ENCODE data around the gene OR4K5. TPM values are rescaled to one million over a fixed set of nuclear protein-coding genes. Genes with fewer than 3 reads are reported as not detected.

The OR4K5 gene
- total and polyA plus RNA-seq, 10 of the 15 experiments (the other 5 are each of a cell fraction or from before 2014, with no cell fraction given), result not detected

DNA sequence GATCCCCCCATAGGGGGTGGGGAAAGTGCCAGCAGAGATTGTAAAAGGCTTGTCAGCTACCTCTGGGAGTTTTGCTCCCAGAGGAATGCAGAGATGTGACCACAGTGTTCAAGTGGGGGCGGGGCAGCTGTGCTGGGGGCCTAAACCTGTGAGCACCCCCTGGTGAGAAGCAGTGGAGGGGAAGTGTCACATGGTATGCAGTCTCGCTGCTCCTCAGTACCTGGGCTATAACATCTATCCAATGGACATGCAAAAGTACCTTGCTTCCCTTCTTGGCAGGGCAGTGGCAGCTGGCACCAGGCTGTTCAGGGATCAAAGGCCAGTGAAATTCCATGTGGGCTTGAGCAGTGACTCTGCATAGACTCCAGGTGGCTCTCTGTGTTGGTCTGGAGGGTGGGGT, 25.1 kb upstream of the OR4K5 start:
- POLR2A ChIA-PET, result no interaction called here
- WGBS (ENCODE audit: insufficient coverage, insufficient replicate concordance, low lambda C conversion rate, missing lambda C conversion rate), result 14% methylated on average over 2 of the region's 2 CpGs
- H3K4me1 ChIP-seq (ENCODE audit: control insufficient read depth, insufficient read depth, low read length), result no peaks in the 10 kb centered on the region
- ATAC-seq (no peak), FAIRE-seq (no peak), DNase-seq (ENCODE audit: low read depth, low spot score) (no peak)
- H3K4me3 ChIP-seq, result no peak overlapping the region
- H3K36me3 ChIP-seq (ENCODE audit: control insufficient read depth in 2 of 2, insufficient read depth in 2 of 2, low read length in 1 of 2), result no peaks in the 10 kb centered on the region
- H3K27me3 ChIP-seq (replicated peaks in 1 of 2; ENCODE audit: control insufficient read depth in 2 of 2, insufficient read depth in 2 of 2, low read length in 1 of 2), result no peaks in the 10 kb centered on the region
- intact Hi-C loops (cut with micrococcal nuclease; ENCODE audit: unreplicated experiment), result no loop called here
- no peak overlapping the region for H2AFZ ChIP-seq (ENCODE audit: control insufficient read depth, low read depth, low read length)
- H3K9me3 ChIP-seq (replicated peaks; ENCODE audit: control insufficient read depth, insufficient read depth, low read length), result no peaks in the 10 kb centered on the region; the same call in 2 of the 3 replicates
- no peak overlapping the region for H3K27ac ChIP-seq (ENCODE audit: control insufficient read depth, insufficient read depth)
- in situ Hi-C loops (cut with MboI), result no loop called here
- CTCF ChIA-PET, result no interaction called here
- H3K79me2 ChIP-seq (ENCODE audit: control insufficient read depth, insufficient read depth, low read length), result no peaks in the 10 kb centered on the region
- BruUV-seq (replicated peaks), result no TSS peak
- H3K4me2 ChIP-seq (ENCODE audit: control insufficient read depth, insufficient read depth), result no peak overlapping the region
- RAD21 ChIA-PET (ENCODE audit: unreplicated experiment), result no interaction called here
- SMC1A ChIA-PET (ENCODE audit: uncharacterized antibody, unreplicated experiment), result no interaction called here
- H3K9ac ChIP-seq (ENCODE audit: control insufficient read depth, insufficient read depth, low read length), result no peak overlapping the region
- no peaks in the 10 kb centered on the region for H4K20me1 ChIP-seq (ENCODE audit: control insufficient read depth, insufficient read depth)
- TF ChIP-seq PAX5 (IDR thresholded peaks at IDR 0.05; ENCODE audit: borderline replicate concordance, low read depth, low read length) (no peak), MYB (IDR thresholded peaks at IDR 0.05; ENCODE audit: borderline replicate concordance, low read depth, low read length) (no peak), CHD1 (IDR thresholded peaks at IDR 0.05; ENCODE audit: low read depth, low read length) (no peak), EZH2 (IDR thresholded peaks at IDR 0.05; ENCODE audit: borderline replicate concordance, control insufficient read depth, low read depth, low read length) (no peak), SMC3 (IDR thresholded peaks at IDR 0.05; ENCODE audit: borderline replicate concordance, low read length) (no peak), PRDM15 (CRISPR knock-in tag; IDR thresholded peaks at IDR 0.05) (no peak), SUZ12 (IDR thresholded peaks at IDR 0.05; ENCODE audit: unreplicated experiment) (no peak), NFXL1 (IDR thresholded peaks at IDR 0.05; ENCODE audit: borderline replicate concordance) (no peak), HDAC6 (IDR thresholded peaks at IDR 0.05; ENCODE audit: unreplicated experiment) (no peak), NR2F1 (conservative IDR thresholded peaks at IDR 0.05) (no peak), ZNF622 (IDR thresholded peaks at IDR 0.05) (no peak), ZNF274 (IDR thresholded peaks at IDR 0.05; ENCODE audit: insufficient read depth, insufficient read length) (no peak), NFYA (IDR thresholded peaks at IDR 0.05; ENCODE audit: borderline replicate concordance, low read depth, low read length) (no peak)
- TF ChIP-seq, protein P1, sequence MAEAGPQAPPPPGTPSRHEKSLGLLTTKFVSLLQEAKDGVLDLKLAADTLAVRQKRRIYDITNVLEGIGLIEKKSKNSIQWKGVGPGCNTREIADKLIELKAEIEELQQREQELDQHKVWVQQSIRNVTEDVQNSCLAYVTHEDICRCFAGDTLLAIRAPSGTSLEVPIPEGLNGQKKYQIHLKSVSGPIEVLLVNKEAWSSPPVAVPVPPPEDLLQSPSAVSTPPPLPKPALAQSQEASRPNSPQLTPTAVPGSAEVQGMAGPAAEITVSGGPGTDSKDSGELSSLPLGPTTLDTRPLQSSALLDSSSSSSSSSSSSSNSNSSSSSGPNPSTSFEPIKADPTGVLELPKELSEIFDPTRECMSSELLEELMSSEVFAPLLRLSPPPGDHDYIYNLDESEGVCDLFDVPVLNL (IDR thresholded peaks at IDR 0.05; ENCODE audit: low read depth, low read length), result no peak
- TF ChIP-seq, protein P2, sequence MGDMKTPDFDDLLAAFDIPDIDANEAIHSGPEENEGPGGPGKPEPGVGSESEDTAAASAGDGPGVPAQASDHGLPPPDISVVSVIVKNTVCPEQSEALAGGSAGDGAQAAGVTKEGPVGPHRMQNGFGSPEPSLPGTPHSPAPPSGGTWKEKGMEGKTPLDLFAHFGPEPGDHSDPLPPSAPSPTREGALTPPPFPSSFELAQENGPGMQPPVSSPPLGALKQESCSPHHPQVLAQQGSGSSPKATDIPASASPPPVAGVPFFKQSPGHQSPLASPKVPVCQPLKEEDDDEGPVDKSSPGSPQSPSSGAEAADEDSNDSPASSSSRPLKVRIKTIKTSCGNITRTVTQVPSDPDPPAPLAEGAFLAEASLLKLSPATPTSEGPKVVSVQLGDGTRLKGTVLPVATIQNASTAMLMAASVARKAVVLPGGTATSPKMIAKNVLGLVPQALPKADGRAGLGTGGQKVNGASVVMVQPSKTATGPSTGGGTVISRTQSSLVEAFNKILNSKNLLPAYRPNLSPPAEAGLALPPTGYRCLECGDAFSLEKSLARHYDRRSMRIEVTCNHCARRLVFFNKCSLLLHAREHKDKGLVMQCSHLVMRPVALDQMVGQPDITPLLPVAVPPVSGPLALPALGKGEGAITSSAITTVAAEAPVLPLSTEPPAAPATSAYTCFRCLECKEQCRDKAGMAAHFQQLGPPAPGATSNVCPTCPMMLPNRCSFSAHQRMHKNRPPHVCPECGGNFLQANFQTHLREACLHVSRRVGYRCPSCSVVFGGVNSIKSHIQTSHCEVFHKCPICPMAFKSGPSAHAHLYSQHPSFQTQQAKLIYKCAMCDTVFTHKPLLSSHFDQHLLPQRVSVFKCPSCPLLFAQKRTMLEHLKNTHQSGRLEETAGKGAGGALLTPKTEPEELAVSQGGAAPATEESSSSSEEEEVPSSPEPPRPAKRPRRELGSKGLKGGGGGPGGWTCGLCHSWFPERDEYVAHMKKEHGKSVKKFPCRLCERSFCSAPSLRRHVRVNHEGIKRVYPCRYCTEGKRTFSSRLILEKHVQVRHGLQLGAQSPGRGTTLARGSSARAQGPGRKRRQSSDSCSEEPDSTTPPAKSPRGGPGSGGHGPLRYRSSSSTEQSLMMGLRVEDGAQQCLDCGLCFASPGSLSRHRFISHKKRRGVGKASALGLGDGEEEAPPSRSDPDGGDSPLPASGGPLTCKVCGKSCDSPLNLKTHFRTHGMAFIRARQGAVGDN (IDR thresholded peaks at IDR 0.05), result no peak
- TF ChIP-seq, protein P3, sequence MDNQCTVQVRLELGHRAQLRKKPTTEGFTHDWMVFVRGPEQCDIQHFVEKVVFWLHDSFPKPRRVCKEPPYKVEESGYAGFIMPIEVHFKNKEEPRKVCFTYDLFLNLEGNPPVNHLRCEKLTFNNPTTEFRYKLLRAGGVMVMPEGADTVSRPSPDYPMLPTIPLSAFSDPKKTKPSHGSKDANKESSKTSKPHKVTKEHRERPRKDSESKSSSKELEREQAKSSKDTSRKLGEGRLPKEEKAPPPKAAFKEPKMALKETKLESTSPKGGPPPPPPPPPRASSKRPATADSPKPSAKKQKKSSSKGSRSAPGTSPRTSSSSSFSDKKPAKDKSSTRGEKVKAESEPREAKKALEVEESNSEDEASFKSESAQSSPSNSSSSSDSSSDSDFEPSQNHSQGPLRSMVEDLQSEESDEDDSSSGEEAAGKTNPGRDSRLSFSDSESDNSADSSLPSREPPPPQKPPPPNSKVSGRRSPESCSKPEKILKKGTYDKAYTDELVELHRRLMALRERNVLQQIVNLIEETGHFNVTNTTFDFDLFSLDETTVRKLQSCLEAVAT (IDR thresholded peaks at IDR 0.05), result no peak
